Measurements from ENCODE around the gene UBE2G2. TPM values are rescaled to one million over a fixed set of nuclear protein-coding genes. Genes with fewer than 3 reads are reported as not detected.

The UBE2G2 gene
- total RNA-seq, 1 experiment from 2014 or later: 121 TPM

DNA sequence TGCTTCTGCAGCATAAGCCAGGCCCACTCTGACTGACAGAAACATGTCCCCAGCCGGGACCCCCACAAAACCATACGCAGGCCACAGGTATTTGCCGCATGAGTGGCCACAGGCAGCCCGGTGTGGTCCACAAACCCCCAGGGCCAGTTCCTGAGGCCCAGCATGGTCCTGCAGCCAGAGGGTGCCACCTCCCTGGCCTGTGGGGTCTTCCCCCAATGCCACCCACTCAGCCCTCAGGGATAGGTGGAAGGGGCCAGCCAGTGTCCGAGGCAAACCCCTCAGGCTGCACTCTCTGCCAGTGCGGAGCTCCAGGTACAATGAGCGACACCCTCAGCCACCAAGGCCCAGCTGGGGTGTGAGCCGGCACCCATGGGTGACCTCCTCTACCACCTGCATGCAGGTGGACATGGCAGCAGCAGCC lies 43.5 kb downstream of the UBE2G2 start:
- Histone ChIP-seq H3K23ac (ENCODE audit: insufficient read length, low read depth, low read length) (no peak overlapping the region), H3K27ac (ENCODE audit: insufficient read length, low read depth, low read length) (no peak overlapping the region), H3K79me1 (ENCODE audit: insufficient read depth, low read depth, low read length, poor library complexity, severe bottlenecking) (no peaks in the 10 kb centered on the region), H2BK15ac (ENCODE audit: low read depth, low read length) (no peak overlapping the region), H2AFZ (ENCODE audit: low read length) (no peak overlapping the region), H3K56ac (ENCODE audit: insufficient read length, low read depth, low read length) (no peak overlapping the region), H4K8ac (replicated peaks; ENCODE audit: insufficient read length, low read depth, low read length) (no peak overlapping the region), H3K9me3 (ENCODE audit: control insufficient read depth, low read depth, low read length) (no peaks in the 10 kb centered on the region), H3K79me2 (ENCODE audit: insufficient read depth, low read length) (no peaks in the 10 kb centered on the region), H4K91ac (ENCODE audit: insufficient read length, low read depth, low read length) (no peak overlapping the region), H3K4me1 (ENCODE audit: insufficient read depth, low read length) (no peaks in the 10 kb centered on the region), H3T11ph (ENCODE audit: low read length) (no peak overlapping the region), H4K20me1 (ENCODE audit: control insufficient read depth, insufficient read depth, insufficient read length) (no peaks in the 10 kb centered on the region), H3K18ac (ENCODE audit: insufficient read length, low read depth, low read length) (no peak overlapping the region), H2BK120ac (ENCODE audit: low read depth, low read length, poor library complexity, severe bottlenecking) (no peak overlapping the region), H3K27me3 (ENCODE audit: insufficient read depth, low read length) (no peaks in the 10 kb centered on the region), H2BK12ac (ENCODE audit: insufficient read length, low read depth, low read length) (no peak overlapping the region), H4K5ac (ENCODE audit: insufficient read length, low read depth, low read length) (no peak overlapping the region), H3K9ac (ENCODE audit: extremely low read depth, insufficient read length, low read length) (no peak overlapping the region), H2AK5ac (ENCODE audit: insufficient read length, low read length) (no peak overlapping the region), H2BK20ac (ENCODE audit: low read depth, low read length, poor library complexity, severe bottlenecking) (no peak overlapping the region), H3K14ac (ENCODE audit: insufficient read depth, low read length) (no peak overlapping the region), H3K4me2 (ENCODE audit: insufficient read depth, insufficient read length, low read length) (no peak overlapping the region), H2BK5ac (ENCODE audit: insufficient read length, low read length) (no peak overlapping the region), H3K23me2 (ENCODE audit: insufficient read length, low read depth, low read length, poor library complexity, severe bottlenecking) (no peaks in the 10 kb centered on the region), H3K4ac (ENCODE audit: low read depth, low read length) (no peak overlapping the region)
- Mint-ChIP-seq H3K4me1 (peaks cover 18 to 23% of the 10 kb centered on the region in 2 experiments), H3K4me3 (no peak overlapping the region), H3K27ac (no peak overlapping the region), H3K27me3 (ENCODE audit: low read depth) (peaks cover 12% of the 10 kb centered on the region), H3K9me3 (peaks cover 0 to 9% of the 10 kb centered on the region in 2 experiments; a peak in 4 of 5 replicates), H3K36me3 (ENCODE audit: insufficient read depth in 1 of 3, low read depth in 3 of 3) (peaks cover 3 to 15% (median 9%) of the 10 kb centered on the region in 3 experiments; a peak in 4 of 7 replicates)
- DNase-seq: peak; percentile 17
- TF ChIP-seq, protein P1, sequence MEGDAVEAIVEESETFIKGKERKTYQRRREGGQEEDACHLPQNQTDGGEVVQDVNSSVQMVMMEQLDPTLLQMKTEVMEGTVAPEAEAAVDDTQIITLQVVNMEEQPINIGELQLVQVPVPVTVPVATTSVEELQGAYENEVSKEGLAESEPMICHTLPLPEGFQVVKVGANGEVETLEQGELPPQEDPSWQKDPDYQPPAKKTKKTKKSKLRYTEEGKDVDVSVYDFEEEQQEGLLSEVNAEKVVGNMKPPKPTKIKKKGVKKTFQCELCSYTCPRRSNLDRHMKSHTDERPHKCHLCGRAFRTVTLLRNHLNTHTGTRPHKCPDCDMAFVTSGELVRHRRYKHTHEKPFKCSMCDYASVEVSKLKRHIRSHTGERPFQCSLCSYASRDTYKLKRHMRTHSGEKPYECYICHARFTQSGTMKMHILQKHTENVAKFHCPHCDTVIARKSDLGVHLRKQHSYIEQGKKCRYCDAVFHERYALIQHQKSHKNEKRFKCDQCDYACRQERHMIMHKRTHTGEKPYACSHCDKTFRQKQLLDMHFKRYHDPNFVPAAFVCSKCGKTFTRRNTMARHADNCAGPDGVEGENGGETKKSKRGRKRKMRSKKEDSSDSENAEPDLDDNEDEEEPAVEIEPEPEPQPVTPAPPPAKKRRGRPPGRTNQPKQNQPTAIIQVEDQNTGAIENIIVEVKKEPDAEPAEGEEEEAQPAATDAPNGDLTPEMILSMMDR (conservative IDR thresholded peaks at IDR 0.05): no peak
- WGBS (ENCODE audit: extremely low coverage, insufficient read length, low lambda C conversion rate): no CpG with 5 or more reads among the region's 8 CpGs

All from H9 (cell line).